Nucleus accumbens (tissue), 56 donors: ENCODE measurements around the gene MYO5A.
"Not testable (repeated sequence)": the region's sequence is repeated elsewhere in the genome, so short reads cannot be mapped to it uniquely, and the experiment has no call there.

ENCODE experiments used
- DNase-seq, 56 donors: peaks; one replicate each; lab custom pipeline; 2025; lab: John Stamatoyannopoulos, UW

MYO5A gene

GRCh38 chr15:52295421-52296001 is 233.2 kb downstream of the MYO5A start, which contains the start of gene MYO5C:
MYO5C (minus strand) TSS chr15:52295804; CDS start chr15:52295636, 168 bp downstream.
- peak in 18 of 56 donors; percentile 7 to 69 (median 26) for DNase-seq

GRCh38 chr15:52294881-52295420 is 233.7 kb downstream of the MYO5A start:
- no peak for DNase-seq

GRCh38 chr15:52292780-52293392 is 235.8 kb downstream of the MYO5A start:
- no peak for DNase-seq

- DNase-seq: no peak
Measured at GRCh38 chr15:52291204-52291603, 237.5 kb downstream of the MYO5A start.

GRCh38 chr15:52290800-52291199 is 237.9 kb downstream of the MYO5A start:
- no peak for DNase-seq

GRCh38 chr15:52290329-52290728 is 238.4 kb downstream of the MYO5A start:
- DNase-seq: no peak

- peak in 6 of 56 donors; percentile 17 to 51 (median 30) for DNase-seq
Measured at GRCh38 chr15:52289629-52290081, 239.0 kb downstream of the MYO5A start.

GRCh38 chr15:52288986-52289385 is 239.7 kb downstream of the MYO5A start:
- no peak for DNase-seq

- no peak for DNase-seq
Measured at GRCh38 chr15:52288051-52288942, 240.4 kb downstream of the MYO5A start.

GRCh38 chr15:52287114-52287513 is 241.6 kb downstream of the MYO5A start:
- peak in 15 of 56 donors; percentile 6 to 64 (median 41) for DNase-seq

- not testable (repeated sequence) for DNase-seq
Measured at GRCh38 chr15:52285941-52286340, 242.7 kb downstream of the MYO5A start.

- DNase-seq: peak in 6 of 56 donors; percentile 16 to 59 (median 30)
Measured at GRCh38 chr15:52284164-52284563, 244.5 kb downstream of the MYO5A start.

- DNase-seq: no peak
Measured at GRCh38 chr15:52283281-52283680, 245.4 kb downstream of the MYO5A start.

- no peak for DNase-seq
Measured at GRCh38 chr15:52282418-52282817, 246.3 kb downstream of the MYO5A start.

- no peak for DNase-seq
Measured at GRCh38 chr15:52281085-52282035, 247.3 kb downstream of the MYO5A start.

- DNase-seq: no peak
Measured at GRCh38 chr15:52280326-52281084, 248.2 kb downstream of the MYO5A start.

- DNase-seq: no peak
Measured at GRCh38 chr15:52278636-52279367, 249.9 kb downstream of the MYO5A start.

GRCh38 chr15:52278135-52278534 is 250.5 kb downstream of the MYO5A start:
- no peak for DNase-seq
